Body of pancreas (tissue), 4 donors: Measurements from ENCODE around the gene TMEM187. TPM values are rescaled to one million over a fixed set of nuclear protein-coding genes. Genes with fewer than 3 reads are reported as not detected.

ENCODE experiments used
- ATAC-seq: fragments of 150-250 bp; one replicate; pipeline ENCODE4 v1.9.1; 2016
- DNase-seq, 4 donors: peaks; one replicate each; pipeline ENCODE4 v3.0.0-alpha.2; 2019
- H3K27ac ChIP-seq, 4 donors: fragments of 200-600 bp; sonication (generic); 1 replicate in 3 of 4; 2 replicates in 1 of 4; pipeline versions ENCODE4 v1.5.1 to v1.6.1; 2016 to 2019; ENCODE audit warnings: mild to moderate bottlenecking in 1 of 4, mixed read lengths in 1 of 4, moderate library complexity in 1 of 4
- H3K27me3 ChIP-seq, 2 donors: fragments of 200-600 bp; sonication (generic); one replicate each; pipeline ENCODE4 v1.6.0; 2016; ENCODE audit warnings: mild to moderate bottlenecking in 1 of 2
- H3K36me3 ChIP-seq, 2 donors: fragments of 200-600 bp; sonication (generic); replicated peaks in 1 of 2; 2 replicates each; pipeline ENCODE4 v1.5.1; 2016; ENCODE audit warnings: low read depth in 2 of 2; ENCODE audit not compliant: insufficient read depth in 1 of 2
- H3K4me1 ChIP-seq: fragments of 200-600 bp; sonication (generic); one replicate; pipeline ENCODE4 v1.6.0; 2016
- H3K4me3 ChIP-seq, 2 donors: fragments of 200-600 bp; sonication (generic); 1 replicate in 1 of 2; 2 replicates in 1 of 2; pipeline ENCODE4 v1.5.1; 2016 to 2019
- H3K9me3 ChIP-seq, 3 donors: fragments of 200-600 bp; sonication (generic); 1 replicate in 2 of 3; 2 replicates in 1 of 3; pipeline ENCODE4 v1.5.1; 2016
- CTCF ChIP-seq, 7 experiments: fragments of 450-650 bp in 4 of 7; fragments of 200-600 bp in 3 of 7; sonication (generic) in 3 of 7; IDR thresholded peaks; one replicate each; pipeline ENCODE4 v1.5.1; 2016 to 2019; ENCODE audit warnings: antibody characterized with exemption in 7 of 7
- POLR2A ChIP-seq, 3 donors: fragments of 450-650 bp; IDR thresholded peaks; one replicate each; pipeline ENCODE4 v1.6.1; 2016; ENCODE audit warnings: antibody characterized with exemption in 3 of 3, mild to moderate bottlenecking in 2 of 3
- WGBS, 2 donors: methylation state at CpG; one replicate each; pipeline ENCODE4 v1.1.5; 2017; 5-methylcytosine and 5-hydroxymethylcytosine counted together
- intact Hi-C: fragments of 100-400 bp; cut with DNase I; formaldehyde crosslinking; loops from one replicate; pipeline ENCODE4 v1.15.1; 2023
- total RNA-seq, 2 donors: library from RNA; depleted of rRNA; stranded (reverse); fragments of >200 nt; gene quantifications; one replicate each; pipeline ENCODE4 v1.1.0, GENCODE V29; 2016

The TMEM187 gene
- total RNA-seq, 2 donors from 2014 or later: 8.8 to 10.9 TPM

GRCh38 chrX:153934148-153934761, 38.3 kb upstream of the TMEM187 start:
- H3K27me3 ChIP-seq: no peaks in the 10 kb centered on the region
- ATAC-seq (no peak), DNase-seq (no peak)
- intact Hi-C loops: no loop called here
- H3K4me1 ChIP-seq: peaks cover 10% of the 10 kb centered on the region
- H3K9me3 ChIP-seq: no peaks in the 10 kb centered on the region
- WGBS, 2 donors: 0 to 3% methylated on average over 4 to 28 of the region's 33 CpGs
- peak overlapping the region in 2 of 4 donors; percentile 55 to 64 for H3K27ac ChIP-seq
- H3K36me3 ChIP-seq: no peaks in the 10 kb centered on the region
- peak overlapping the region; percentile 14 to 43 for H3K4me3 ChIP-seq
- no peak for TF ChIP-seq POLR2A (IDR thresholded peaks at IDR 0.05)
- no peak for TF ChIP-seq CTCF (IDR thresholded peaks at IDR 0.05)

GRCh38 chrX:153934762-153935325, 37.7 kb upstream of the TMEM187 start, which contains the start of gene NAA10:
TSS of gene NAA10 (minus strand) at chrX:153935037. CDS start at chrX:153934904, 133 bp downstream.
- intact Hi-C loops: no loop called here
- peaks cover 7% of the 10 kb centered on the region for H3K4me1 ChIP-seq
- H3K4me3 ChIP-seq: peak within 1 kb of the TSS; percentile 14 to 43
- no peaks in the 10 kb centered on the region for H3K9me3 ChIP-seq
- no peaks in the 10 kb centered on the region for H3K36me3 ChIP-seq
- ATAC-seq (peak; percentile 98), DNase-seq (peak; percentile 74 to 84 (median 78))
- no peak for TF ChIP-seq CTCF (IDR thresholded peaks at IDR 0.05)
- TF ChIP-seq POLR2A (IDR thresholded peaks at IDR 0.05): no peak
- no peaks in the 10 kb centered on the region for H3K27me3 ChIP-seq
- WGBS, 2 donors: 0% methylated on average over 42 of the region's 87 CpGs; no CpG with 5 or more reads in 1 of the 2 donors
- H3K27ac ChIP-seq: peak within 1 kb of the TSS in 2 of 4 donors; percentile 55 to 64

- intact Hi-C loops: no loop called here
- H3K36me3 ChIP-seq: no peaks in the 10 kb centered on the region
- no peaks in the 10 kb centered on the region for H3K27me3 ChIP-seq
- 8 to 20% methylated on average over 8 to 24 of the region's 32 CpGs for WGBS, 2 donors
- peak; percentile 1 for ATAC-seq
- no peaks in the 10 kb centered on the region for H3K9me3 ChIP-seq
- no peak for DNase-seq
- peaks cover 7% of the 10 kb centered on the region for H3K4me1 ChIP-seq
- no peak for TF ChIP-seq CTCF (IDR thresholded peaks at IDR 0.05)
- TF ChIP-seq POLR2A (IDR thresholded peaks at IDR 0.05): no peak
- peak overlapping the region in 1 of 2 donors; percentile 6 for H3K4me3 ChIP-seq
- H3K27ac ChIP-seq: no peak overlapping the region
Measured at GRCh38 chrX:153935326-153935851, 37.2 kb upstream of the TMEM187 start.

GRCh38 chrX:153937056-153937455, 35.5 kb upstream of the TMEM187 start:
- 92 to 98% methylated on average over 2 to 3 of the region's 3 CpGs for WGBS, 2 donors
- ATAC-seq (no peak), DNase-seq (no peak)
- Histone ChIP-seq H3K27ac (no peak overlapping the region), H3K27me3 (no peaks in the 10 kb centered on the region), H3K4me3 (no peak overlapping the region), H3K9me3 (no peaks in the 10 kb centered on the region), H3K4me1 (peaks cover 7% of the 10 kb centered on the region), H3K36me3 (no peaks in the 10 kb centered on the region)
- intact Hi-C loops: no loop called here
- TF ChIP-seq CTCF (IDR thresholded peaks at IDR 0.05) (no peak), POLR2A (IDR thresholded peaks at IDR 0.05) (no peak)
